Panc1 (cell line): ENCODE measurements around the gene SRC. TPM values are rescaled to one million over a fixed set of nuclear protein-coding genes. Genes with fewer than 3 reads are reported as not detected.

Source experiments
- ATAC-seq: fragments of 200-7000 bp; cut with Tn5 transposase; 2 replicates; pipeline ENCODE4 v1.9.1; 2020; ENCODE audit warnings: mild to moderate bottlenecking, moderate library complexity
- BruUV-seq: library from RNA; stranded (reverse); fragments of 400-500 nt; replicated peaks from 2 replicates; lab custom pipeline; 2021; lab: Mats Ljungman, UMichigan
- CTCF ChIA-PET: fragments of 300-600 bp; sonication (Branson Sonifier 250); formaldehyde crosslinking; loops from one replicate; lab custom pipeline; 2022; ENCODE audit warnings: antibody characterized with exemption; lab: Charles Lee
- POLR2A ChIA-PET: fragments of 300-600 bp; sonication (Branson Sonifier 250); formaldehyde crosslinking; loops from one replicate; lab custom pipeline; 2022; ENCODE audit warnings: antibody characterized with exemption; lab: Charles Lee
- DNase-seq: peaks from one replicate; pipeline ENCODE4 v3.0.0-alpha.2; 2010; ENCODE audit warnings: low read depth, low spot score
- H3K27ac ChIP-seq: 2 replicates; pipeline ENCODE4 v1.5.1; 2011; ENCODE audit warnings: mild to moderate bottlenecking, low read length, inconsistent platforms
- H3K27me3 ChIP-seq: fragments of 200-500 bp; sonication (Bioruptor generic); 2 replicates; pipeline ENCODE4 v1.6.0; 2014; ENCODE audit warnings: low read length, inconsistent platforms; ENCODE audit not compliant: control insufficient read depth, insufficient read depth
- H3K36me3 ChIP-seq: fragments of 200-500 bp; sonication (Bioruptor generic); 2 replicates; pipeline ENCODE4 v1.5.1; 2014; ENCODE audit warnings: inconsistent platforms, mild to moderate bottlenecking, low read length, moderate library complexity; ENCODE audit not compliant: control insufficient read depth, insufficient read depth
- H3K4me1 ChIP-seq: 2 replicates; pipeline ENCODE4 v1.5.1; 2011; ENCODE audit warnings: inconsistent platforms, mild to moderate bottlenecking, low read length, moderate library complexity; ENCODE audit not compliant: control insufficient read depth, insufficient read depth
- H3K4me3 ChIP-seq, 2 experiments: 2 replicates each; pipeline ENCODE4 v1.5.1; 2011 to 2012; ENCODE audit warnings: low read depth in 2 of 2, low read length in 2 of 2, mild to moderate bottlenecking in 2 of 2, inconsistent platforms in 1 of 2, moderate library complexity in 1 of 2
- H3K9me3 ChIP-seq: fragments of 200-500 bp; sonication (Bioruptor generic); 2 replicates; pipeline ENCODE4 v1.5.1; 2014; ENCODE audit warnings: low read depth, mild to moderate bottlenecking, inconsistent platforms, low read length, moderate library complexity; ENCODE audit not compliant: control insufficient read depth, insufficient read depth
- CTCF ChIP-seq: fragments of 450-650 bp; IDR thresholded peaks from 2 replicates; pipeline ENCODE4 v1.5.1; 2017; ENCODE audit warnings: mild to moderate bottlenecking
- POLR2AphosphoS5 ChIP-seq: IDR thresholded peaks from 2 replicates; pipeline ENCODE4 v1.6.1; 2012; ENCODE audit warnings: mild to moderate bottlenecking, low read depth, low read length, moderate library complexity
- REST ChIP-seq, 2 experiments: IDR thresholded peaks; 2 replicates each; pipeline ENCODE4 v1.6.1; 2011 to 2012; ENCODE audit warnings: low read depth in 2 of 2, control low read depth in 1 of 2, low read length in 1 of 2, mild to moderate bottlenecking in 1 of 2, moderate library complexity in 1 of 2; ENCODE audit not compliant: insufficient read depth in 1 of 2
- SIN3A ChIP-seq: IDR thresholded peaks from 2 replicates; pipeline ENCODE4 v1.6.1; 2012; ENCODE audit warnings: low read depth, mild to moderate bottlenecking, low read length, moderate library complexity, borderline replicate concordance; ENCODE audit not compliant: insufficient read depth
- TCF7L2 ChIP-seq: IDR thresholded peaks from 2 replicates; pipeline ENCODE4 v1.6.1; 2011; ENCODE audit warnings: mild to moderate bottlenecking, low read depth, low read length, inconsistent platforms
- in situ Hi-C: cut with HindIII; loops from 2 replicates; pipeline ENCODE4 v1.10.0; 2016; ENCODE audit warnings: low sequenced_read_pairs, low pct_unique_long_range_greater_than_20kb
- intact Hi-C: fragments of 100-400 bp; cut with micrococcal nuclease; formaldehyde crosslinking; loops from one replicate; pipeline ENCODE4 v1.10.0; 2022; ENCODE audit not compliant: unreplicated experiment
- total RNA-seq: library from RNA; stranded (reverse); gene quantifications from one replicate; pipeline ENCODE4 v1.2.1, GENCODE V29; 2021; ENCODE audit not compliant: unreplicated experiment

Gene SRC
- total RNA-seq, 1 experiment from 2014 or later = 24.9 TPM

- ChIA-PET POLR2A (no interaction called here), CTCF (no interaction called here)
- DNase-seq (no peak), ATAC-seq (no peak)
- H3K36me3 ChIP-seq = no peaks in the 10 kb centered on the region
- H3K27me3 ChIP-seq = no peaks in the 10 kb centered on the region
- no peak overlapping the region for H3K27ac ChIP-seq
- no peaks in the 10 kb centered on the region for H3K9me3 ChIP-seq
- intact Hi-C loops (loop anchor here (5.0 kb wide), 1 partner anchor 119 kb away; the partner anchor contains the start of gene BLCAP), in situ Hi-C loops (no loop called here)
- TF ChIP-seq SIN3A (no peak), TCF7L2 (no peak), REST (IDR thresholded peaks at IDR 0.05; ENCODE audit: insufficient read depth in 1 of 2, low read depth in 2 of 2, low read length in 1 of 2) (no peak), POLR2AphosphoS5 (no peak), CTCF (no peak)
- H3K4me1 ChIP-seq = peaks cover 10% of the 10 kb centered on the region
- no TSS peak for BruUV-seq
- H3K4me3 ChIP-seq = no peak overlapping the region
These were observed 62.6 kb downstream of the SRC start for GRCh38 chr20:37408302-37409193.

- BruUV-seq = no TSS peak
- no peaks in the 10 kb centered on the region for H3K27me3 ChIP-seq
- no peak overlapping the region for H3K27ac ChIP-seq
- POLR2A ChIA-PET = no interaction called here
- DNase-seq (no peak), ATAC-seq (no peak)
- H3K4me3 ChIP-seq = no peak overlapping the region
- CTCF ChIA-PET = no interaction called here
- H3K36me3 ChIP-seq = no peaks in the 10 kb centered on the region
- in situ Hi-C loops (no loop called here), intact Hi-C loops (no loop called here)
- H3K4me1 ChIP-seq = peaks cover 10% of the 10 kb centered on the region
- TF ChIP-seq REST (IDR thresholded peaks at IDR 0.05; ENCODE audit: insufficient read depth in 1 of 2, low read depth in 2 of 2, low read length in 1 of 2) (no peak), SIN3A (no peak), CTCF (no peak), POLR2AphosphoS5 (no peak), TCF7L2 (no peak)
- no peaks in the 10 kb centered on the region for H3K9me3 ChIP-seq
These were observed 65.7 kb downstream of the SRC start for GRCh38 chr20:37411408-37412219.
